Measurements from ENCODE around the gene RIOK1. TPM values are rescaled to one million over a fixed set of nuclear protein-coding genes. Genes with fewer than 3 reads are reported as not detected.

RIOK1 gene
- total and polyA plus RNA-seq, 2 of the 8 experiments (the other 6 are each of a cell fraction or from before 2014, with no cell fraction given): 11.8 to 26.9 TPM

DNA sequence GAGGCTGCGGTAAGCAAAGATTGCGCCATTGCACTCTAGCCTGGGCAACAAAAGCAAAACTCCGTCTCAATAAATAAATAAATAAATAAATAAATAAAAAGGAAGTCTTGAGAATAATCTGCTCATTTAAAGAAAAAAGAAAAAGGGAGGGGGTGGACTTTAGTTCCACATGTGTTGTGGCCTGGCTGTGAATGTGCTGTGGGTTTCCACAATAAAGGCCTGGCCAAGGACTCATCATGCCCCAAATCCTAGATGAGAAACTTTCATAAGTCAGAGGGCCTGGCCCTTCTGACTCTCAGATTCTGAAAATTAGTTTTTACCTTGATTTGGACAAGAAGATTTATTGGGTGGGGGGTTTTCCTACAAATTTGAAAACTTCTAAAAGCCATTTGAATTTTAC lies 48.4 kb downstream of the RIOK1 start:
- Histone ChIP-seq H3K14ac (ENCODE audit: insufficient read length) (no peak overlapping the region), H3K4me1 (replicated peaks in 1 of 4; ENCODE audit: control insufficient read depth in 3 of 4, insufficient read depth in 4 of 4, low read length in 3 of 4) (no peaks in the 10 kb centered on the region; a peak in 1 of 7 replicates), H2BK120ac (replicated peaks; ENCODE audit: low read depth, low read length) (no peak overlapping the region), H2BK12ac (ENCODE audit: low read depth, low read length) (no peak overlapping the region), H2BK5ac (ENCODE audit: low read depth, low read length) (no peak overlapping the region), H3K9me3 (ENCODE audit: insufficient read depth in 2 of 2, low read depth in 1 of 2, low read length in 1 of 2) (no peaks in the 10 kb centered on the region; a peak in 1 of 4 replicates), H3K79me1 (ENCODE audit: low read depth, low read length) (no peaks in the 10 kb centered on the region), H3K18ac (ENCODE audit: extremely low read depth, low read length) (no peak overlapping the region), H4K5ac (ENCODE audit: insufficient read length, low read depth, low read length) (no peak overlapping the region), H2BK20ac (ENCODE audit: low read length) (no peak overlapping the region), H2AFZ (ENCODE audit: low read length) (no peak overlapping the region), H3K27me3 (replicated peaks in 1 of 4; ENCODE audit: control insufficient read depth in 3 of 4, extremely low read depth in 1 of 4, insufficient read depth in 3 of 4, low read length in 3 of 4) (no peaks in the 10 kb centered on the region), H3K56ac (replicated peaks; ENCODE audit: insufficient read length, low read depth, low read length) (no peak overlapping the region), H3K79me2 (ENCODE audit: control insufficient read depth in 1 of 2, insufficient read depth in 2 of 2, low read length in 2 of 2) (no peaks in the 10 kb centered on the region), H2AK5ac (ENCODE audit: low read depth, low read length) (no peak overlapping the region), H3K36me3 (ENCODE audit: control insufficient read depth in 2 of 4, insufficient read depth in 4 of 4, low read length in 3 of 4) (no peaks in the 10 kb centered on the region), H3K4me2 (ENCODE audit: insufficient read depth in 1 of 2, low read depth in 2 of 2, low read length in 2 of 2) (no peak overlapping the region), H2BK15ac (ENCODE audit: low read length) (no peak overlapping the region), H4K8ac (ENCODE audit: extremely low read depth, insufficient read depth, low read length) (no peak overlapping the region), H3K27ac (ENCODE audit: low read depth, low read length) (no peak overlapping the region), H4K20me1 (replicated peaks in 1 of 2; ENCODE audit: control insufficient read depth in 1 of 2, insufficient read depth in 2 of 2, low read length in 2 of 2) (no peaks in the 10 kb centered on the region), H3K4me3 (ENCODE audit: extremely low read depth in 1 of 4, insufficient read depth in 2 of 4, low read depth in 3 of 4, low read length in 4 of 4) (no peak overlapping the region), H3K4ac (replicated peaks; ENCODE audit: insufficient read length, low read depth, low read length) (no peak overlapping the region), H3K23me2 (ENCODE audit: low read depth, low read length) (no peaks in the 10 kb centered on the region; the same call in 1 of the 2 replicates), H4K91ac (replicated peaks; ENCODE audit: insufficient read length, low read length) (no peak overlapping the region), H3K9ac (replicated peaks in 1 of 4; ENCODE audit: extremely low read depth in 1 of 4, low read depth in 3 of 4, low read length in 3 of 4) (no peak overlapping the region), H3K23ac (ENCODE audit: insufficient read length) (no peak overlapping the region)
- 96% methylated on average over 3 of the region's 3 CpGs; no CpG with 5 or more reads in 1 of the 2 experiments for WGBS, 2 experiments (ENCODE audit: extremely low coverage in 1 of 2, insufficient coverage in 1 of 2, insufficient read length in 1 of 2, insufficient replicate concordance in 2 of 2, low coverage in 1 of 2, low lambda C conversion rate in 2 of 2, missing lambda C conversion rate in 1 of 2)
- POLR2A ChIA-PET (ENCODE audit: partially characterized antibody): no interaction called here
- CTCF ChIA-PET (ENCODE audit: partially characterized antibody): interaction anchor here (1.1 kb wide), 1 partner anchor 115 kb away, joined by 4 read pairs; no protein-coding TSS in a partner anchor
- DNase-seq (ENCODE audit: low read depth in 1 of 2, low spot score in 2 of 2): no peak
- no peak for FAIRE-seq
- TF ChIP-seq TCF12 (IDR thresholded peaks at IDR 0.05; ENCODE audit: low read depth, low read length): no peak

All from H1 (cell line).